DMS79 treated with DMSO at 0.1 percent for 48 hours (cell line): ENCODE data around the gene ZNF322.
A peak's percentile ranks its signal among the peaks of the same experiment; 100 is the strongest.

Experiments
- DNase-seq: peaks from one replicate; lab custom pipeline; 2025; lab: John Stamatoyannopoulos, UW

Gene ZNF322

DNA sequence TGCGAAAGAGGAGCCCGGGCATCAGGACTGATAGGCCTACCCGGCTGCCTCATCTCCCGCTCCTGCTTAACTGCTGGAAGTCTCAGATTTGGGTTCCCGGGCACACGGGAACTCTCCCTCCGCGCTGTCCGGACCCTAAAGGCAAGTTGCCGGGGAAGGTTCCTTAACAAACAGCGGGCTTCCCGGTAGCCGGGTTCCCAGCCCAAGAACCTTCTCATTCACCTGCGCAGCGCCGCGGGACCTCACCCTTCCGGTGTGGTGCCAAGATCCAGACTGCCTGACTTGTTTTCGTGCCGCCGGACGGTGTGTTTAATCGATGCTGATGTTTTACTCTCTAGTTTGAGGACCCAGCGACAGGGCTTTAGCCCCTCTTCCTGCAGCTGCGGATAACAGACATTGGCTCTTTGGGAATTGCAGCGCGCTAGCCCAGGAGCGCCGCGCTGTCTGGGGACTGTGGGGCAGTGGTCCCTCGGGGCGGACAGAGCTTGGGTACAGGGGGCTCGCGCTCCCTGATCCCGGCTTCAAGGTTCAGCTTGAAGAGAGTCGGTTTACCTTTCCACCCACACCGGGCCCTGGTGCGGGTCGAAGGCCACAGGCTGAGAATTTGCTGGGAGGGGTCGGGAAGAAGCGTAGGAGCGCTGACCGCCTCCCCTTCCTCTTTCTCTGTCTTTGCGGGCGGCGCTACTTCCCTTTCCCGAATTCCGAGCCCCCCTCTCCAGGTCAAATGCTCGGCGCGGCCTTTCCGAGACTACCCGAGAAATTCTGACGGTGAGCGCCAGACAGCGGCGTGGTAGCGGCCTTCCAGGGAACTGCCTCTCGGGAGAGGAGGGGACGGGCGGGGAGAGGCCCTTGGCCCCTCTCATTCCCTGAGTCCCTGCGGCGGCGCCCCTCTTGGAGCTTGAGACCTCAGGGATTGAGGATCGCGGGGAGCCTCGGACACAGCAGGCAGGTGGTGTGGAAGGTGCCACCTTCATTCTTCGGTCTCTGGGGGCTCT is 45.6 kb downstream of the ZNF322 start:
- no peak for DNase-seq

DNA sequence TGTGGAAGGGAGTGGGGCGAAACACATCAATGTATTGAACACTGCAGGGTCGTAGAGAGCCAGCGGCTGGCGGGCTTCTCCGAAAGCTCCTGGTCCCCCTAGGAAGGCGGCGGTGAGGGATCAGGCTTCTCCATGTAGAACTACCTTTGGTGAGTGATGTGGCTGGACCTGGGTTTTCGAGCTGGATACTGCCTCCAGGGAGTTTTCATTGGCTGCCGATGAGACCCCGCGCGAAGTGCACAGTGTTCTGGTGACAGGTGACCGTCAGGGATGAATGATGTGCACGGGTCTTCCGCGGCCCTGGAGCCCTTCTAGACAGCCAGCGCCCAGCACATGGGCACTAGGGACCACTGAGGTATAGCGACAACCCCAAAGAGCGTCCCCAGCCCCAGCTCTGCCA is 46.3 kb downstream of the ZNF322 start:
- DNase-seq, result no peak

DNA sequence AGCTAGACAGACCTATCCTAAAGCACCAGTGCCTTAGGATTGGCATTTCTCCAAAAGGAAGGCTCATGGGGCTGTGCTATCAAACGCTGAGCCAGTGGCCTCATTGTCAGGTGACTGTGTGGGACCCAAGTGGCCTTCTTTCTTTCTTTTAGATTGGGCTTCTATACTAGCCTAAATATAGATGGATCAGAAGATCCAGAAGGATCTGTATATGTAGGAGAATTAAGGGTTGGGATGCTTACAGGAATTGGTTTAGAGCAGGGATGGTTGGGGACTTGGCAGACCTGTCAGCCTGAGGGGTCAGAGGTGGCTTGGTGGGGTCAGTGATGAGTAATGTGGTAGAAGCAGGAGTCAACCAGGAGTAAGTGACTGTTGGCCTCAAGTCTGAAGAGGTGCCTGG is 47.9 kb downstream of the ZNF322 start:
- no peak for DNase-seq

GRCh38 chr6:26609463-26609862 is 50.1 kb downstream of the ZNF322 start:
- DNase-seq, result no peak

- DNase-seq, result peak; percentile 4
Observed at GRCh38 chr6:26607434-26608230, 51.9 kb downstream of the ZNF322 start.

DNA sequence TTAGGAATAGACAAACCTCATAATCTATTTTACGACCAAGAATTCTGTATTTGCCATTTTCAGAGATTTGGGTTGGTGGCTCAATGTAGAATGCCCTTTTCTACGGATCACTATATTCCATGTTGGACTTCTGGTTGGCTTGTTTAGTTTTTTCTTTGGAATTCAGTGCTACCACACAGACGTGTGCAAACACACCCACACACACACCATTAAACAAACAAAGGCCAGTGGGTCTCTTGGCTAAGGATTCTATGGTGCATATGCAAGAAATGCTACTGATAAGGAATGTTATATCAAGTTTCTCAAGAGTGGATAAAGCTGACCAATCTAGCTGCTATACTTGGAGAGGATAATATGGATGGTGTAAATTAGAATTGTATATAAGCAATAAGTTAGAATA is 54.7 kb downstream of the ZNF322 start:
- DNase-seq, result no peak

DNA sequence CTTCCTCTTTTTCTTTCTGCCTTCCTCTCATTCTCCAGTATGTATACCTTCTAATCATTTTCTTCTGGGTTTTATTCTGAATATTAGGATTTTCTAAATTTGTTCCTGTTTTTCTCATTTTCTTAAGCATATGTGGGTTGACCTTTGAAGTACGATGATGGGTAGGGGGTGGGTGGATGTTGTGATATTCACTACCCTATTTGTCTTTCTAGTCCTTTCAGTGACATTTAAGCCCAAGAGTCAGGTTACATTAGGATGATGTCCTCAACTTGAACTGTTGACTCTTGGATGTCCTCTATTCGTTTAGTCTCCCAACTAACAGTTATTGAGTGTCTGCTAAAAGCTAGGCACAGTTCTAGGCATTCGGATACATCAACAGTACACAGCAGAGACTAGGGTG is 55.5 kb downstream of the ZNF322 start:
- DNase-seq, result no peak

DNA sequence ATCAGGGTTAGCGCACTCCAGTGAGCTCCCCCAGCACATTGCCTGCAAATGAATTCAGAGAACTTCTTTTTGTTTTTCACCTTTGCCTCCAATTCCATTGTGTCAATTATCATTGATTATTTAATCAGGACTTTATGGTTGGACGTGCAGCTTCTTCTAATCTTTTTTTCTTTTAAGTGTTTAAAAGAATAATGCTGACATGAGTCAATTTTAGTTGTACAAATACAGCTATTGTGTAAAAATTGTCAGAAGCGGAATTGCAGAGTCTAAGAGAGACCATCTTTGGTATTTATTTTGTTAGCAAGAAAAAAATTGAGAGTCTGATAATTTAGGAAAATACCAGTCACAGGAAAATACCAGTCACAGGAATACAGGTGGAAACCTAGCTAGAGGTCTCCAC is 57.3 kb downstream of the ZNF322 start:
- no peak for DNase-seq

- no peak for DNase-seq
Observed at GRCh38 chr6:26600759-26601158, 58.8 kb downstream of the ZNF322 start.

DNA sequence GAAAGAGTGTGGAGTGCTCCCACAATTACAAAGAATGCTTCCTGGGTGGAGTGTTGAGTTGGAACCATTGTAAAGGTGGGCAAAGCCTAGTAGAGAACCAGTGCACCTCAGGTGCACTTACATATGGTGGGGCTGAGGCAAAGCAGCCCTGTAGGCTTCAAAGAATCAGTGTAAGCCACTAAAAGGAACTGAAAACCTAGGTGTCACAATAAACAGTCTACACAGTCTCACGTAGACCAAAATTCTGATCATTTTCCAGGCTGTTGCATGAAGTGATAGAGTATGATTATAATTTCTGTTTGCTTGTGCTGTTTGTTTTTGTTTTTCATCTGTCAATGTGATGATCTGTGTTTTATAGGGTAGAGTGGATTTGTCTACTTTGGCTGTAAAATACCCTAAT is 60.0 kb downstream of the ZNF322 start:
- DNase-seq, result no peak

DNA sequence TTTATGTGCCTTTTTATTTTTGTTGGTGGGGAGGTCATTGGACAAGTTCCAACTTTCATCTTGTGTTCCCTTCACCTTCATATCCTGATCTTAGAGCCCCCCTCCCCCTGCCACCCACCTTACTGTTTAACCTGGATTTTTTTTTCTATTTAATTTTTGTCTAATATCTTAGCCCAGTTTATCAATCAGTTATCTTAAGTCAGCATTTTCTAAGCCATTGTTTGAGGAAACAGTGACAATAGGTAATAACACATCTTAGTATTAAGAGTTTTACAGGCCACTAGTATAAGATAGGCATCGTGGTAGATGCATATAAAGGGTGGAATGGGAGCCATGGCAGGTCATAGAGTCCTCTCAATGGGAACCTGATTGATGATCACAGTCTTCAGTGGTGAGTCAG is 60.4 kb downstream of the ZNF322 start:
- DNase-seq, result no peak

GRCh38 chr6:26598267-26598666 is 61.3 kb downstream of the ZNF322 start:
- DNase-seq, result no peak

DNA sequence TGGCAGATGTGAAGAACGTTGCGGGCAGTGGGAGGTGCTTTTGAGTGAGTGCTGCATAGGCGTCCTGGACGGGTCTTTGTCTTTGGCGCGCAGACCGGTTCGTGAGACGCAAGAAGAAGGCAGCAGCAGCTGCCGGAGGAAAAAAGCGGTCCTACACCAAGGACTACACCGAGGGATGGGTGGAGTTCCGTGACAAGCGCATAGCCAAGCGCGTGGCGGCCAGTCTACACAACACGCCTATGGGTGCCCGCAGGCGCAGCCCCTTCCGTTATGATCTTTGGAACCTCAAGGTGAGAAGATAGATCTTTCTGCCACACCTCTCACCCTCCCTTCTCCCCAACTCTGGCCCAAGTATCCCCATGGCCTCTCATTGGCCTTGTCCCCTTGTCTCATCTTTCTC is 61.7 kb downstream of the ZNF322 start:
- DNase-seq, result no peak

DNA sequence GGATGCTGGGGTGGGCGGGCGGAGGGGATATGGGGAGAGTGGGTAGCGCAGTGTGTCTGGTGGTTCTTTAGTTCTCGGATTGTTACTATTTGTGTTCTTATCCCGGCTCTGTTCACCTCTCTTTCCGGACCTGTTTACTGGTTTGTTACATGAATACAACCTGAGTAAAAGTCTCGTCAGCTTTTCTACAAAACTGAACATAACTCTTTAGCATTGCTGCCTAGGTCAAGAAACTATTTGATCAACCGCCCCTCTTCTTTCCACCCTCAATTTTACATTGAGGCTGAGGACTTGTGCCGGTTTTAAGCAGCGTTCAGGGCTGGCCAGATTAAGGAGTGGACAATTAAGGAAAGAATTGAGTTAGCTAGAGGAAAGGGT is 62.2 kb downstream of the ZNF322 start:
- DNase-seq, result no peak

- peak; percentile 81 for DNase-seq
Observed at GRCh38 chr6:26596579-26597388, 62.8 kb downstream of the ZNF322 start, which contains the start of gene ABT1. ABT1 (plus strand) TSS chr6:26596953; CDS start chr6:26596983, 30 bp downstream.

GRCh38 chr6:26595669-26596269 is 63.8 kb downstream of the ZNF322 start:
- DNase-seq, result peak; percentile 41

GRCh38 chr6:26594730-26595632 is 64.6 kb downstream of the ZNF322 start:
- DNase-seq, result no peak

- no peak for DNase-seq
Observed at GRCh38 chr6:26594131-26594498, 65.4 kb downstream of the ZNF322 start.

GRCh38 chr6:26593278-26594130 is 66.0 kb downstream of the ZNF322 start:
- no peak for DNase-seq

- DNase-seq, result no peak
Observed at GRCh38 chr6:26592649-26593048, 66.9 kb downstream of the ZNF322 start.
